ENCODE measurements around the gene TMEM45A.

The TMEM45A gene

DNA sequence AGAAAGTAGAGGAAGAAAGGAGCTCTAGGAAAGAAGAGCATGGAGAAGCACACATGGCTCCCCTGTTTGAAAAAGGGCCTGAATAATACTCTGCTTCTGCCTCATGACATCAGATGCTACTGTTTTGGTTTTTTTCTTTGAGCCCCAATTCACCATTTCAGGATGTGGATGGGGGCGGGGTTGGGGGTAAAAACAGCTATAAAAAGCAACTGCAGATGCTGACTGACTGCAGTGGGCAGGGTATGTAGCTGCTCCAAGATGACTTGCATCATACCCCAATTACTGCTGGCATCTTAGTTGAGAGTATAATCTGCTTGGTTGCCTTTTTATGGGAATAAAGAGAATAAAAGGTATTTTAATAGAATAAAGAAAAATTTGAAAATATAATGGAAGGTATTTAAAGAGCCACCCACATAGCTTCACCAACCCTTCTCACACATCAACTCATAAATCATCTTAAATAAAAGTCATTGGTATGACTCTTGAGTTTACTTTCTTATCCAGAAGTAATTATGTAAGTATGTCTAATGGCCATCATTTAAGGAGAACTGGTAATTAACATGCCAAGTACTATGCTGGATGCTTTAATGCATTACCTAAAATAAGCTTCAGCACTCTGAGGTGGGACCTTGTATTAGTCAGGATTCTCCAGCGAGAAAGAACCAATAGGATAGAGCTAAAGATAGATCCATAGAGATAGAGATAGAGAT, 36.4 kb upstream of the TMEM45A start:
- CTCF ChIA-PET, result interaction anchor here (0.6 to 1.1 kb wide), 3 partner anchors 45 to 1239 kb away, joined by 3 read pairs; no protein-coding TSS in a partner anchor
- no peak for DNase-seq (ENCODE audit: extremely low spot score)
- TF ChIP-seq, protein P1, sequence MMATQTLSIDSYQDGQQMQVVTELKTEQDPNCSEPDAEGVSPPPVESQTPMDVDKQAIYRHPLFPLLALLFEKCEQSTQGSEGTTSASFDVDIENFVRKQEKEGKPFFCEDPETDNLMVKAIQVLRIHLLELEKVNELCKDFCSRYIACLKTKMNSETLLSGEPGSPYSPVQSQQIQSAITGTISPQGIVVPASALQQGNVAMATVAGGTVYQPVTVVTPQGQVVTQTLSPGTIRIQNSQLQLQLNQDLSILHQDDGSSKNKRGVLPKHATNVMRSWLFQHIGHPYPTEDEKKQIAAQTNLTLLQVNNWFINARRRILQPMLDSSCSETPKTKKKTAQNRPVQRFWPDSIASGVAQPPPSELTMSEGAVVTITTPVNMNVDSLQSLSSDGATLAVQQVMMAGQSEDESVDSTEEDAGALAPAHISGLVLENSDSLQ (IDR thresholded peaks at IDR 0.05), result peak; percentile 38; the same call in 1 of the 2 replicates
- TF ChIP-seq CTBP1 (IDR thresholded peaks at IDR 0.05; ENCODE audit: borderline replicate concordance), result no peak
- POLR2A ChIA-PET, result interaction anchor here (1.8 kb wide), 1 partner anchor 54 kb away, joined by 9 read pairs; the partner anchor contains the start of genes LNP1 and TOMM70

DNA sequence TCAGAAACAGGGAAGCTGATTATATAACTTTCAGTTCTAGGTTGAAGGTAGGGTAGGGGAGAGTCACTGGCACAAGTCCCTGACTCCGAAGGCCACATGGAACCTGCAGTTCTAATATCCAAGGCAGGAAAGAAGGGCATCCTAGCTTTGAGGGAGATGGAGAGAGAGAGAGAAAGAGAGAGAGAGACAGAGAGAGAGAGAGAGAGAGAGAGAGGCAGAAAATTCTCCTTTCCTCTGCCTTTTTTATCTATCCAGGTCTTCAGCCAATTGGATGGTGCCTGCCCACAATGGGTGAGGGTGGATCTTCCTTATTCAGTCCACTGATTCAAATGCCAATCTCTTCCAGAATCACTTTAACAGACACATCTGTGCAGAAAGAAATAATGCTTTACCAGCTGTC, 35.7 kb upstream of the TMEM45A start:
- ChIA-PET CTCF (interaction anchor here (0.7 kb wide), 1 partner anchor 133 kb away, joined by 3 read pairs; no protein-coding TSS in a partner anchor), POLR2A (interaction anchor here (1.8 kb wide), 1 partner anchor 55 kb away, joined by 9 read pairs; the partner anchor contains the start of genes LNP1 and TOMM70)
- DNase-seq (ENCODE audit: extremely low spot score), result no peak
- TF ChIP-seq HDGF (IDR thresholded peaks at IDR 0.05; ENCODE audit: borderline replicate concordance) (no peak), ARNT (IDR thresholded peaks at IDR 0.05) (no peak), BHLHE40 (IDR thresholded peaks at IDR 0.05; ENCODE audit: borderline replicate concordance) (no peak), FOXA1 (IDR thresholded peaks at IDR 0.05) (no peak), L3MBTL2 (conservative IDR thresholded peaks at IDR 0.05) (no peak), ELF4 (IDR thresholded peaks at IDR 0.05) (no peak), ZNF384 (IDR thresholded peaks at IDR 0.05) (no peak), CTBP1 (IDR thresholded peaks at IDR 0.05; ENCODE audit: borderline replicate concordance) (no peak), SP1 (IDR thresholded peaks at IDR 0.05) (no peak)

DNA sequence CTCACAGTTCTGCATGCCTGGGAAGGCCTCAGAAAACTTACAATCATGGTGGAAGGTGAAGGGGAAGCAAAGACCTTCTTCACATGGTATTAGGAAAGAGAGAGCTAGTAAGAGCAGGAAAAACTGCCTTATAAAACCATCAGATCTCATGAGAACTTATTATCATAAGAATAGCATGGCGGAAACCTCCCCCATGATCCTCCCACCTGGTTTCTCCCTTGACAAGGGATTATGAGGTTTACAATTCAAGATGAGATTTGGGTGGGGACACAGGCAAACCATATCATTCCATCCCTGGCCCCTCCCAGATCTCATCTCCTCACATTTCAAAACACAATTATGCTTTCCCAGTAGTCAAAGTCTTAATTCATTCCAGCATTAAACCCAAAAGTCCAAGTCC, 34.6 kb upstream of the TMEM45A start:
- ChIA-PET POLR2A (no interaction called here), CTCF (no interaction called here)
- DNase-seq (ENCODE audit: extremely low spot score), result no peak
- TF ChIP-seq HDGF (IDR thresholded peaks at IDR 0.05; ENCODE audit: borderline replicate concordance), result no peak
- TF ChIP-seq TARDBP (IDR thresholded peaks at IDR 0.05), result no peak

DNA sequence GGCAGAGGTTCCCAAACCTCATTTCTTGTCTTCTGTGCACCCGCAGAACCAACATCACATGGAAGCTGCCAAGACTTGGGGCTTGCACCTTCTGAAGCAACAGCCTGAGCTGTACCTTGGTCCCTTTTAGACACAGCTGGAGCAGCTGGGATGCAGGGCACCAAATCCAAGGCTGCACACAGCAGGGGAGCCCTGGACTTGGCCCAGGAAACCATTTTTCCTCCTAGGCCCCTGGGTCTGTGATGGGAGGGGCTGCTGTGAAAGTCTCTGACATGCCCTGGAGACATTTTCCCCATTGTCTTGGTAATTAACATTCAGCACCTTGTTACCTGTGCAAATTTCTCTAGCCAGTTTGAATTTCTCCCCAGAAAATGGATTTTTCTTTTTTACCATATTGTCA, 33.6 kb upstream of the TMEM45A start:
- ChIA-PET POLR2A (no interaction called here), CTCF (no interaction called here)
- no peak for DNase-seq (ENCODE audit: extremely low spot score)
- TF ChIP-seq CTBP1 (IDR thresholded peaks at IDR 0.05; ENCODE audit: borderline replicate concordance) (no peak), HDGF (IDR thresholded peaks at IDR 0.05; ENCODE audit: borderline replicate concordance) (no peak), TARDBP (IDR thresholded peaks at IDR 0.05) (no peak), ARNT (IDR thresholded peaks at IDR 0.05) (no peak), FOXM1 (IDR thresholded peaks at IDR 0.05; ENCODE audit: borderline replicate concordance) (no peak), ELF4 (IDR thresholded peaks at IDR 0.05) (no peak), FOXK2 (IDR thresholded peaks at IDR 0.05) (no peak), NFRKB (IDR thresholded peaks at IDR 0.05) (no peak), ZNF384 (IDR thresholded peaks at IDR 0.05) (no peak), LEF1 (IDR thresholded peaks at IDR 0.05; ENCODE audit: borderline replicate concordance) (no peak), BHLHE40 (IDR thresholded peaks at IDR 0.05; ENCODE audit: borderline replicate concordance) (no peak), L3MBTL2 (conservative IDR thresholded peaks at IDR 0.05) (no peak), SP1 (IDR thresholded peaks at IDR 0.05) (no peak), SUZ12 (IDR thresholded peaks at IDR 0.05) (no peak)
- TF ChIP-seq, protein P1 (IDR thresholded peaks at IDR 0.05), result no peak

DNA sequence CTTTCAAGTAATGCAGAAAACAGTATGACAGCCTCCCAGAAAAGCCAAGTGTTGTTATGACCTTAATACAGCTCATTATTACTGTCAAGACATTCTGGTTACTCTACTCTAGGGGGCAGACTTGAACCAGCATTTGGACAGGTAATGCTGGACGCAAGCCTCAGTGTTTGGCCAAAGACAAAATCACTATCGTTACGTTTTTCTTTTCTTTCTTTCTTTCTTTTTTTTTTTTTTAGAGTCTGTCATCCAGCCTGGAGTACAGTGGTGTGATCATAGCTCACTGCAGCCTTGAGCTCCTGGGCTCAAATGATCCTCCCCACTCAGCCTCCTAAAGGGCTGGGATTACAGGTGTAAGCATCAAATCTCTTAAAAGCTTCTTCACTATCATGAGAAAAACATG, 29.4 kb upstream of the TMEM45A start:
- POLR2A ChIA-PET, result interaction anchor here (0.7 to 1.9 kb wide), 2 partner anchors 61 to 129 kb away, joined by 3 to 5 read pairs; partner anchors contain the start of gene LNP1
- DNase-seq (ENCODE audit: extremely low spot score), result peak; percentile 67
- CTCF ChIA-PET, result interaction anchor here (0.6 to 3.3 kb wide), 17 partner anchors 14 to 733 kb away, joined by 3 to 33 read pairs (median 5); partner anchors contain the start of gene TFG
- TF ChIP-seq ZNF384 (IDR thresholded peaks at IDR 0.05), result peak; percentile 71
- no peak for TF ChIP-seq L3MBTL2 (conservative IDR thresholded peaks at IDR 0.05)

DNA sequence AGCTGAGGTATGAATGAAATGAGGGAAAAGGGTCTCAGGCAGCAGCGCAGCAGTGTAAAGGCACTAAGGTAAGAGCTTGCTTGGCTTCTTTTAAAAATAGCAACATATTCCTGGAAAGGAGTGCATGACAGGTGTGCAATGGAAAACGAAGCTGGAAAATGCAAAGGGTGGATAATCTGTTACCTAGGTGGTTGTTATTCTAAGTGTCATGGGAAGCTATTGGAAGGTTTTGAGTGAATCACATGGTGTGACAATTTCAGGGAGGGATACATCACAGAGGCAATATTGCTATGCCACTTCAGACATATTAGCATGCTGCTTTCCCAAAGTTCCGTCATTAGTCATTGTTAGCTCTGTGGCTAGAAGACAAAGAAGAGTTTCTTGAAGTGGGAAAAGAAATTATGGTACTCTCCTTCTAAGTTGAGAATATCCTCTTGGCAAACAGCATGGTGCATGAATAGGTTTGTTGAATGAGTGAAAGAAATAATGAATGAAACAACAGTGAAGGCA, 28.7 kb upstream of the TMEM45A start:
- DNase-seq (ENCODE audit: extremely low spot score), result no peak
- POLR2A ChIA-PET, result no interaction called here
- TF ChIP-seq SUZ12 (IDR thresholded peaks at IDR 0.05) (no peak), HDGF (IDR thresholded peaks at IDR 0.05; ENCODE audit: borderline replicate concordance) (no peak), NFRKB (IDR thresholded peaks at IDR 0.05) (no peak), FOXK2 (IDR thresholded peaks at IDR 0.05) (no peak), L3MBTL2 (conservative IDR thresholded peaks at IDR 0.05) (no peak), FOXM1 (IDR thresholded peaks at IDR 0.05; ENCODE audit: borderline replicate concordance) (no peak), ZNF384 (IDR thresholded peaks at IDR 0.05) (no peak), ARNT (IDR thresholded peaks at IDR 0.05) (no peak), TARDBP (IDR thresholded peaks at IDR 0.05) (no peak), BHLHE40 (IDR thresholded peaks at IDR 0.05; ENCODE audit: borderline replicate concordance) (no peak), ELF4 (IDR thresholded peaks at IDR 0.05) (no peak), CTBP1 (IDR thresholded peaks at IDR 0.05; ENCODE audit: borderline replicate concordance) (no peak), SP1 (IDR thresholded peaks at IDR 0.05) (no peak), FOXA1 (IDR thresholded peaks at IDR 0.05) (no peak), LEF1 (IDR thresholded peaks at IDR 0.05; ENCODE audit: borderline replicate concordance) (no peak)
- TF ChIP-seq, protein P1 (IDR thresholded peaks at IDR 0.05), result no peak
- CTCF ChIA-PET, result interaction anchor here (0.8 to 3.3 kb wide), 7 partner anchors 22 to 246 kb away, joined by 3 to 33 read pairs (median 5); partner anchors contain the start of gene TFG
